ENCODE data around the gene APOD.

Gene APOD

DNA sequence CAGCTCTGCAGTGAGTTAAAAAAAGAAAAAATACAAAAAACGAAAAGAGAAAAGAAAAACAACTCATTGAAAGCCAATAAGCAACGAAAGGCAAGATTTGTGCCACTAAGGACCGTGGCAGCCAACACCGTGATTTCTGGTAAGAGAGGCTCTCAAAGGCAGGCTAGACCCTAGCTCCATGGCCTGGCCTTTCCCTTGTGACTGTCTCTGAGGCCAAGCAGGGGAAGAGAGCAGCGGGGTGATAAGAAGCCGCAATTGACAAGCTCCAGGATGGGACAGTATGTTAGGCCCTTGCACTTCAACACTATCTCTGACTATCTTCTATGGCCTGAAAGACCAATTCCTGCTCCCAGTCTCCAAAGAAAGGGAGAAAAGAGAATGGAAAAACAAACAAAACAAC is 12.4 kb downstream of the APOD start:
- no peak for DNase-seq (ENCODE audit: low read depth)
- TF ChIP-seq, protein P1, sequence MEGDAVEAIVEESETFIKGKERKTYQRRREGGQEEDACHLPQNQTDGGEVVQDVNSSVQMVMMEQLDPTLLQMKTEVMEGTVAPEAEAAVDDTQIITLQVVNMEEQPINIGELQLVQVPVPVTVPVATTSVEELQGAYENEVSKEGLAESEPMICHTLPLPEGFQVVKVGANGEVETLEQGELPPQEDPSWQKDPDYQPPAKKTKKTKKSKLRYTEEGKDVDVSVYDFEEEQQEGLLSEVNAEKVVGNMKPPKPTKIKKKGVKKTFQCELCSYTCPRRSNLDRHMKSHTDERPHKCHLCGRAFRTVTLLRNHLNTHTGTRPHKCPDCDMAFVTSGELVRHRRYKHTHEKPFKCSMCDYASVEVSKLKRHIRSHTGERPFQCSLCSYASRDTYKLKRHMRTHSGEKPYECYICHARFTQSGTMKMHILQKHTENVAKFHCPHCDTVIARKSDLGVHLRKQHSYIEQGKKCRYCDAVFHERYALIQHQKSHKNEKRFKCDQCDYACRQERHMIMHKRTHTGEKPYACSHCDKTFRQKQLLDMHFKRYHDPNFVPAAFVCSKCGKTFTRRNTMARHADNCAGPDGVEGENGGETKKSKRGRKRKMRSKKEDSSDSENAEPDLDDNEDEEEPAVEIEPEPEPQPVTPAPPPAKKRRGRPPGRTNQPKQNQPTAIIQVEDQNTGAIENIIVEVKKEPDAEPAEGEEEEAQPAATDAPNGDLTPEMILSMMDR (conservative IDR thresholded peaks at IDR 0.05; ENCODE audit: low read depth, low read length), result no peak

DNA sequence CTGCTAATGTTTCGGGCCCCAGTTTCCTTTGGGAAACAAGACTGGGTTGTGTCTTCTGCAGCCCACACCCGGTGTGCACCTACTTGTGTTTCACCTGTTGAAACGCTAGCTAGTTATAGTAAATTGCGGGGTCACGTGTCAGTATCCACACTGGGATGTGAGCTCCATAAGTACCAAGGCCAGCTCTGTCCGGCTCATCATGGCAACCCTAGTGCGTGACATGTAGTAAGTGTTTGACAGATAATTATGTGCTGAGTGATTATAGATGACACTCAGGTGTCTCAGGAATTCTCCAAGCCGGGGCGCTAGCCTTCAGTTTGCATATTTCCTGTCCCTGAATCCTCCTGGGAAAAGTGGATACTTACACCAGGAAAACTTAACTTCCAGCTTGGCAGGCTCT is 12.8 kb downstream of the APOD start:
- TF ChIP-seq, protein P1 (conservative IDR thresholded peaks at IDR 0.05; ENCODE audit: low read depth, low read length), result no peak
- H3K4me3 ChIP-seq (ENCODE audit: low read length), result no peak overlapping the region
- DNase-seq (ENCODE audit: low read depth), result no peak

More for the DNA sequence above, 12.4 kb downstream of the APOD start:
- H3K4me3 ChIP-seq (ENCODE audit: low read length), result no peak overlapping the region

DNA sequence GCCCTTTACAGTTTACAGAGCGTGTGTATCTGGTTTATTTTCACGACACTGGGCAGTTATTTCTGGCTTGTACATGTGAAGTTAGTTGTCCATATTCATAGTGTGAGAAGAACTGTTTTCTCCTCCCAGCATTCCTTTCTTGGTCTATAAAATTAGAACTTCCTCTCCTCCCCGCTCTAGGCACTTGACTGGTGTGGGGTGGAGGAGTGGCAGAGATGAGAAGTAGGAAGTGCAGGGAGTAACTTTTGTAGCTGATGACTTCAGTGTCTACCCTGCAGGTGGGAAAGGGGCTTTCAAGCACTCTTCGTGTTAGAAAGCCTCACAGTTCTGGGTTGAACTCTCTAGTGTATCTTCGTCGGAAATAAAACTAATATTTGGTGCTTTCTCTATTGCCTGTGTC is 13.4 kb downstream of the APOD start:
- TF ChIP-seq, protein P1 (conservative IDR thresholded peaks at IDR 0.05; ENCODE audit: low read depth, low read length), result no peak
- H3K4me3 ChIP-seq (ENCODE audit: low read length), result no peak overlapping the region
- DNase-seq (ENCODE audit: low read depth), result no peak

DNA sequence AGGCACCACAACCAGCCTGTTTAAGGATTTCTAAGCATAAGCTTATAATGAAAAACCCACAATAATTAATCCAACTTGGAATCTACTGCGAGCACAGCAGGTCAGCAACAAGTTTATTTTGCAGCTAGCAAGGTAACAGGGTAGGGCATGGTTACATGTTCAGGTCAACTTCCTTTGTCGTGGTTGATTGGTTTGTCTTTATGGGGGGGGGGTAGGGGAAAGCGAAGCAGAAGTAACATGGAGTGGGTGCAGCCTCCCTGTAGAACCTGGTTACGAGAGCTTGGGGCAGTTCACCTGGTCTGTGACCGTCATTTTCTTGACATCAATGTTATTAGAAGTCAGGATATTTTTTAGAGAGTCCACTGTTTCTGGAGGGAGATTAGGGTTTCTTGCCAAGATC is 15.1 kb downstream of the APOD start:
- TF ChIP-seq, protein P1 (conservative IDR thresholded peaks at IDR 0.05; ENCODE audit: low read depth, low read length), result no peak

DNA sequence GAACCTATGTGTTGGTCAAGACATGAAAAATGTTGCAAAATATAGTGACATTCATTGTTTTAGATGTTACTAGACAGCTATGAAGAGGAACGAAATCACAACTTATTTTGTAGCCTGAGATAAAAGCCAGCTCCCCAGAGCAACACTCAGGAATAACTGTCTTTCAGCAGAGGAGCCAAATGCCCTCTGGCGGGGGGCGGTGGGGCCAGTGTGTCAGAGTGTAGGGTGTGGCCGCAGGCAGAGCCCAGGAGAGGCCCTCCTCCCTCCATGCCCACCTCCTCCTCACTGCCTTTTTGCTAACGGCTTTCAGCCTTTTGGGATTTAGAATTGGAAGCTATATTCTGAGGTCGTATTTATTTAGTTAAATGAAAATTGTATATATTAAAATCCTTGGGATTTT is 16.9 kb downstream of the APOD start:
- H3K4me3 ChIP-seq (ENCODE audit: low read length), result no peak overlapping the region
- TF ChIP-seq, protein P1 (conservative IDR thresholded peaks at IDR 0.05; ENCODE audit: low read depth, low read length), result no peak
- no peak for DNase-seq (ENCODE audit: low read depth)

More for the DNA sequence above, 15.1 kb downstream of the APOD start:
- DNase-seq (ENCODE audit: low read depth), result no peak
- H3K4me3 ChIP-seq (ENCODE audit: low read length), result no peak overlapping the region

DNA sequence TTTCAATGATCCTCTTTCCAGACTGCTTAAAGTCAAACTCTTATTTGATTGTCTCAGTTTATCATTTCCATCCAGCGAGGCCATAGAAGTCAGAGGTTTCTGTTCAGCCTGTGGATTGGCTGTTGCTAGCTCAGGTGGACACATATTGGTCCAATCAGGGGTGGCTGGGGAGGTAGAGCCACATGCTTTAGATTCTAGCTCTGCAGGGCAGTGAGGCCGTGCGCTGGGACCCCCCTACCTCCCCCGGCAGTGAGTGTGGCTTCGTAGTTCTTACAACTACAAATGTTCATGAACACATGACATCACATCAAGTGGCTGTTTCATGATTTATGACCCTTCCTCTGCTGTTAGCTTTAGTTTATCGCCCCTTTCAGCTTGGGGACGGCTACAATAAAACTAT is 18.0 kb downstream of the APOD start:
- peak overlapping the region; percentile 2 for H3K4me3 ChIP-seq (ENCODE audit: low read length)
- DNase-seq (ENCODE audit: low read depth), result no peak
- TF ChIP-seq, protein P1 (conservative IDR thresholded peaks at IDR 0.05; ENCODE audit: low read depth, low read length), result no peak

DNA sequence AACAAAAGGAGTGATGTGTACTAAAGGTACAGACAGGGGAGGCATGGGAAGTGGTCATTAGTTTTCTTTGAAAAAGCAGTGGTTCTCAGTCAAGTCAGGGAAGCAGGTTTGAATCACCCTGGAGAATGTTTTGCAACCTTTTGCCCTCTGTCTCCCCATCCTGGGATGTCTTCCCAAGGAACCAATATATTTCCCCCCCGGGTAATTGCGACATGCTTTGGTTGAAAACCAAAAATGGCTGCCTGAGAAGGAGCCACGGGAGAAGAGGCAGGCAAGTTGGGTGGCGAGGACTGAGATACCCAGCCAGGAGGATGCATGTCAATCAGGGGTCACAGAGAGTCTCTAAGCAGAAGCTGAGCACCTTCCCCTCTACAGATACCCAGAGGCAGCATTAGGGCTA is 20.4 kb downstream of the APOD start:
- no peak for DNase-seq (ENCODE audit: low read depth)
- TF ChIP-seq, protein P1 (conservative IDR thresholded peaks at IDR 0.05; ENCODE audit: low read depth, low read length), result no peak
- no peak overlapping the region for H3K4me3 ChIP-seq (ENCODE audit: low read length)
